ENCODE measurements around the gene ADCY5.

Gene ADCY5

GRCh38 chr3:123369085-123369484 is 79.8 kb downstream of the ADCY5 start:
- no peaks in the 10 kb centered on the region for H3K36me3 ChIP-seq (replicated peaks in 1 of 2; ENCODE audit: control insufficient read depth in 2 of 2, insufficient read depth in 2 of 2, low read length in 2 of 2)
- no CpG with 5 or more reads among the region's 3 CpGs for WGBS, 2 donors (ENCODE audit: extremely low coverage in 2 of 2, insufficient read length in 2 of 2, insufficient replicate concordance in 1 of 2)
- H3K14ac ChIP-seq (ENCODE audit: low read length), result no peak overlapping the region

GRCh38 chr3:123367467-123368154 is 81.3 kb downstream of the ADCY5 start:
- Histone ChIP-seq H3K23ac (ENCODE audit: low read depth, low read length, poor library complexity) (no peak overlapping the region), H2BK5ac (ENCODE audit: low read length) (no peak overlapping the region), H2AK5ac (ENCODE audit: low read depth, low read length) (no peak overlapping the region), H3K18ac (ENCODE audit: low read length) (peak overlapping the region; percentile 57), H3K79me1 (ENCODE audit: low read depth, low read length) (no peaks in the 10 kb centered on the region), H3K14ac (ENCODE audit: low read length) (no peak overlapping the region), H3K27me3 (ENCODE audit: control insufficient read depth in 3 of 3, insufficient read depth in 3 of 3, low read depth in 1 of 3, low read length in 3 of 3) (peaks cover 0 to 7% (median 0%) of the 10 kb centered on the region in 3 experiments), H4K91ac (ENCODE audit: low read depth, low read length, poor library complexity) (no peak overlapping the region), H2BK15ac (ENCODE audit: low read length) (no peak overlapping the region), H3K27ac (replicated peaks; ENCODE audit: low read length) (no peak overlapping the region), H3K9ac (ENCODE audit: low read depth, low read length, poor library complexity) (no peak overlapping the region), H2BK120ac (ENCODE audit: low read depth, low read length) (no peak overlapping the region), H2BK12ac (ENCODE audit: low read length) (no peak overlapping the region), H3K4ac (ENCODE audit: low read length) (no peak overlapping the region), H3K4me1 (ENCODE audit: control insufficient read depth in 2 of 2, insufficient read depth in 1 of 2, low read depth in 1 of 2, low read length in 2 of 2) (no peaks in the 10 kb centered on the region), H3K36me3 (replicated peaks in 1 of 2; ENCODE audit: control insufficient read depth in 2 of 2, insufficient read depth in 2 of 2, low read length in 2 of 2) (no peaks in the 10 kb centered on the region), H4K8ac (ENCODE audit: low read depth, low read length) (no peak overlapping the region), H2AFZ (ENCODE audit: low read length) (no peak overlapping the region), H3K4me3 (ENCODE audit: low read length in 2 of 2) (no peak overlapping the region), H3K4me2 (ENCODE audit: insufficient read depth, low read length, poor library complexity, severe bottlenecking) (no peak overlapping the region), H3K9me3 (replicated peaks in 1 of 2; ENCODE audit: control insufficient read depth in 2 of 2, insufficient read depth in 1 of 2, low read depth in 1 of 2, low read length in 2 of 2) (peaks cover 0 to 3% of the 10 kb centered on the region in 2 donors)
- no peak for DNase-seq (ENCODE audit: low spot score)
- WGBS, 2 donors (ENCODE audit: extremely low coverage in 2 of 2, insufficient read length in 2 of 2, insufficient replicate concordance in 1 of 2), result no CpG with 5 or more reads among the region's 9 CpGs

More at GRCh38 chr3:123369085-123369484, 79.8 kb downstream of the ADCY5 start:
- peaks cover 0 to 7% (median 0%) of the 10 kb centered on the region in 3 experiments for H3K27me3 ChIP-seq (ENCODE audit: control insufficient read depth in 3 of 3, insufficient read depth in 3 of 3, low read depth in 1 of 3, low read length in 3 of 3)
- H3K4me3 ChIP-seq (ENCODE audit: low read length in 2 of 2), result no peak overlapping the region
- no peak overlapping the region for H2BK120ac ChIP-seq (ENCODE audit: low read depth, low read length)
- H3K23ac ChIP-seq (ENCODE audit: low read depth, low read length, poor library complexity), result no peak overlapping the region
- no peak overlapping the region for H3K27ac ChIP-seq (replicated peaks; ENCODE audit: low read length)
- H2BK15ac ChIP-seq (ENCODE audit: low read length), result no peak overlapping the region
- H2AFZ ChIP-seq (ENCODE audit: low read length), result no peak overlapping the region
- no peaks in the 10 kb centered on the region for H3K79me1 ChIP-seq (ENCODE audit: low read depth, low read length)
- H4K91ac ChIP-seq (ENCODE audit: low read depth, low read length, poor library complexity), result no peak overlapping the region
- no peak overlapping the region for H2BK5ac ChIP-seq (ENCODE audit: low read length)
- no peak overlapping the region for H3K9ac ChIP-seq (ENCODE audit: low read depth, low read length, poor library complexity)
- DNase-seq (ENCODE audit: low spot score), result no peak
- no peak overlapping the region for H4K8ac ChIP-seq (ENCODE audit: low read depth, low read length)
- H3K18ac ChIP-seq (ENCODE audit: low read length), result no peak overlapping the region
- no peak overlapping the region for H3K4ac ChIP-seq (ENCODE audit: low read length)
- H3K4me2 ChIP-seq (ENCODE audit: insufficient read depth, low read length, poor library complexity, severe bottlenecking), result no peak overlapping the region
- H3K9me3 ChIP-seq (replicated peaks in 1 of 2; ENCODE audit: control insufficient read depth in 2 of 2, insufficient read depth in 1 of 2, low read depth in 1 of 2, low read length in 2 of 2), result peaks cover 0 to 3% of the 10 kb centered on the region in 2 donors
- no peak overlapping the region for H2BK12ac ChIP-seq (ENCODE audit: low read length)
- H3K4me1 ChIP-seq (ENCODE audit: control insufficient read depth in 2 of 2, insufficient read depth in 1 of 2, low read depth in 1 of 2, low read length in 2 of 2), result peaks cover 0 to 1% of the 10 kb centered on the region in 2 donors
- no peak overlapping the region for H2AK5ac ChIP-seq (ENCODE audit: low read depth, low read length)

GRCh38 chr3:123365450-123366143 is 83.3 kb downstream of the ADCY5 start:
- DNase-seq (ENCODE audit: low spot score), result no peak
- no peak overlapping the region for H2BK5ac ChIP-seq (ENCODE audit: low read length)
- H2AFZ ChIP-seq (ENCODE audit: low read length), result no peak overlapping the region
- H3K9ac ChIP-seq (ENCODE audit: low read depth, low read length, poor library complexity), result no peak overlapping the region
- H4K8ac ChIP-seq (ENCODE audit: low read depth, low read length), result no peak overlapping the region
- H2BK12ac ChIP-seq (ENCODE audit: low read length), result no peak overlapping the region
- no peak overlapping the region for H3K4ac ChIP-seq (ENCODE audit: low read length)
- no peak overlapping the region for H3K14ac ChIP-seq (ENCODE audit: low read length)
- H3K79me1 ChIP-seq (ENCODE audit: low read depth, low read length), result no peaks in the 10 kb centered on the region
- H3K18ac ChIP-seq (ENCODE audit: low read length), result no peak overlapping the region
- H3K9me3 ChIP-seq (replicated peaks in 1 of 2; ENCODE audit: control insufficient read depth in 2 of 2, insufficient read depth in 1 of 2, low read depth in 1 of 2, low read length in 2 of 2), result peaks cover 0 to 3% of the 10 kb centered on the region in 2 donors
- H3K4me1 ChIP-seq (ENCODE audit: control insufficient read depth in 2 of 2, insufficient read depth in 1 of 2, low read depth in 1 of 2, low read length in 2 of 2), result no peaks in the 10 kb centered on the region
- H3K23ac ChIP-seq (ENCODE audit: low read depth, low read length, poor library complexity), result no peak overlapping the region
- no peak overlapping the region for H3K4me3 ChIP-seq (ENCODE audit: low read length in 2 of 2)
- no CpG with 5 or more reads among the region's 6 CpGs for WGBS, 2 donors (ENCODE audit: extremely low coverage in 2 of 2, insufficient read length in 2 of 2, insufficient replicate concordance in 1 of 2)
- H3K4me2 ChIP-seq (ENCODE audit: insufficient read depth, low read length, poor library complexity, severe bottlenecking), result no peak overlapping the region
- no peaks in the 10 kb centered on the region for H3K27me3 ChIP-seq (ENCODE audit: control insufficient read depth in 3 of 3, insufficient read depth in 3 of 3, low read depth in 1 of 3, low read length in 3 of 3)
- H2AK5ac ChIP-seq (ENCODE audit: low read depth, low read length), result no peak overlapping the region
- no peak overlapping the region for H4K91ac ChIP-seq (ENCODE audit: low read depth, low read length, poor library complexity)
- no peak overlapping the region for H3K27ac ChIP-seq (replicated peaks; ENCODE audit: low read length)
- no peak overlapping the region for H2BK120ac ChIP-seq (ENCODE audit: low read depth, low read length)
- no peaks in the 10 kb centered on the region for H3K36me3 ChIP-seq (replicated peaks in 1 of 2; ENCODE audit: control insufficient read depth in 2 of 2, insufficient read depth in 2 of 2, low read length in 2 of 2)
- H2BK15ac ChIP-seq (ENCODE audit: low read length), result no peak overlapping the region

DNA sequence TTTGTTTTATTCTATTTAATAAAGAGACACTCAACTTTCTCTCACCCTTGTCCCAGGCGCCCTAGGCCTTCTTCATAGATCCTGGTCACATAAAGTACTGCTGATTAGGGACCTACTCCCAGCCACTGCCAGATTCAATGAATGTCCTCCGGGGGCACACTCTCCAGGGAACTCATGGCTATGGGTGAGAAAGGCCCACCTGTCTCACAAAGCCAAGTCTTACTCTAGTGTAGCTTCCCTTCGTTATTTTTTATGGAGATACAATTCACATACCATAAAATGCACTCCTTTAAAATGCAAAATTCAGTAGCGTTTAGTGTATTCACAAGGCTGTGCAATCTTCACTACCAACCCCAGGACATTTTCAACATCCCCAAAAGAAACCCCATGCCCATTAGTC is 87.8 kb downstream of the ADCY5 start:
- no peak overlapping the region for H4K91ac ChIP-seq (ENCODE audit: low read depth, low read length, poor library complexity)
- no peak overlapping the region for H2BK5ac ChIP-seq (ENCODE audit: low read length)
- H3K79me1 ChIP-seq (ENCODE audit: low read depth, low read length), result no peaks in the 10 kb centered on the region
- no peaks in the 10 kb centered on the region for H3K9me3 ChIP-seq (replicated peaks in 1 of 2; ENCODE audit: control insufficient read depth in 2 of 2, insufficient read depth in 1 of 2, low read depth in 1 of 2, low read length in 2 of 2)
- no peak overlapping the region for H2BK12ac ChIP-seq (ENCODE audit: low read length)
- no peak overlapping the region for H3K14ac ChIP-seq (ENCODE audit: low read length)
- no CpG with 5 or more reads among the region's 4 CpGs for WGBS, 2 donors (ENCODE audit: extremely low coverage in 2 of 2, insufficient read length in 2 of 2, insufficient replicate concordance in 1 of 2)
- no peaks in the 10 kb centered on the region for H3K27me3 ChIP-seq (ENCODE audit: control insufficient read depth in 3 of 3, insufficient read depth in 3 of 3, low read depth in 1 of 3, low read length in 3 of 3)
- no peak overlapping the region for H3K23ac ChIP-seq (ENCODE audit: low read depth, low read length, poor library complexity)
- no peak overlapping the region for H3K4ac ChIP-seq (ENCODE audit: low read length)
- H3K36me3 ChIP-seq (replicated peaks in 1 of 2; ENCODE audit: control insufficient read depth in 2 of 2, insufficient read depth in 2 of 2, low read length in 2 of 2), result no peaks in the 10 kb centered on the region
- no peak overlapping the region for H3K18ac ChIP-seq (ENCODE audit: low read length)
- H2AFZ ChIP-seq (ENCODE audit: low read length), result no peak overlapping the region
- H3K9ac ChIP-seq (ENCODE audit: low read depth, low read length, poor library complexity), result no peak overlapping the region
- H3K4me1 ChIP-seq (ENCODE audit: control insufficient read depth in 2 of 2, insufficient read depth in 1 of 2, low read depth in 1 of 2, low read length in 2 of 2), result peaks cover 0 to 3% of the 10 kb centered on the region in 2 donors
- H3K4me3 ChIP-seq (ENCODE audit: low read length in 2 of 2), result no peak overlapping the region
- H2BK120ac ChIP-seq (ENCODE audit: low read depth, low read length), result no peak overlapping the region
- no peak overlapping the region for H4K8ac ChIP-seq (ENCODE audit: low read depth, low read length)
- no peak overlapping the region for H3K4me2 ChIP-seq (ENCODE audit: insufficient read depth, low read length, poor library complexity, severe bottlenecking)
- no peak overlapping the region for H2BK15ac ChIP-seq (ENCODE audit: low read length)
- no peak for DNase-seq (ENCODE audit: low spot score)
- H2AK5ac ChIP-seq (ENCODE audit: low read depth, low read length), result no peak overlapping the region
- no peak overlapping the region for H3K27ac ChIP-seq (replicated peaks; ENCODE audit: low read length)

Data from neuronal stem cell (in vitro differentiated cells).